Measurements from ENCODE around the gene COL9A3. TPM values are rescaled to one million over a fixed set of nuclear protein-coding genes. Genes with fewer than 3 reads are reported as not detected.

COL9A3 gene
- total RNA-seq, 1 donor from 2014 or later: 8.9 TPM

DNA sequence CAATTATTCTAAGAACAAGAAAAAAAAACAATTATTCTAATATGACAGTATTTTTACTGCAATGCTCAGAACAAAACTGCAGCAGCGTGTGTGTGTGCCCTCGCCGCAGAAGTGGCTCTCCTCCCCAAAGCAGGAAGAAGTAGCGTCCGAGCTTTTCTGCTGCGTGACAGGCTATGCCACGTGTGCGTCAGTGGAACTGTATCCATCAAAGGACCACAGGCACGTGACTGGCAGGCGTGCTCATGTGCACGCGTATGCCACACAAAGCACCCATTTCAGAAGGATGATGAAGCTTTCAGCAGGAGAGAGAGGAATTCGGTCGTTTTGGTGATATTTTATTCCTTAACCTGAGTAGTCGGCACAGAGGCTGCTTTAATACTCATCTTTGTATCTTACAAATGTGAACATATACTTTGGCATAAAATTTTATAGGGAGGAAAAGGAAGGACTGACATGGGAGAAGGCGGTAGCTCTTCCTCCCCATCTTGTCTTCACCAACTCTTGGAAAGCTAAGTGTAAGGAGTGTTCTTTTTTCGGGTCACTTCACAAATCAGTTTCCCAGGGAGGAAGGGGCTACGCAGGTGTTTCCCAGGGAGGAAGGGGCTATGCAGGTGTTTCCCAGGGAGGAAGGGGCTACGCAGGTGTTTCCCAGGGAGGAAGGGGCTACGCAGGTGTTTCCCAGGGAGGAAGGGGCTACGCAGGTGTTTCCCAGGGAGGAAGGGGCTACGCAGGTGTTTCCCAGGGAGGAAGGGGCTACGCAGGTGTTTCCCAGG, 41.4 kb downstream of the COL9A3 start:
- TF ChIP-seq, protein P1, sequence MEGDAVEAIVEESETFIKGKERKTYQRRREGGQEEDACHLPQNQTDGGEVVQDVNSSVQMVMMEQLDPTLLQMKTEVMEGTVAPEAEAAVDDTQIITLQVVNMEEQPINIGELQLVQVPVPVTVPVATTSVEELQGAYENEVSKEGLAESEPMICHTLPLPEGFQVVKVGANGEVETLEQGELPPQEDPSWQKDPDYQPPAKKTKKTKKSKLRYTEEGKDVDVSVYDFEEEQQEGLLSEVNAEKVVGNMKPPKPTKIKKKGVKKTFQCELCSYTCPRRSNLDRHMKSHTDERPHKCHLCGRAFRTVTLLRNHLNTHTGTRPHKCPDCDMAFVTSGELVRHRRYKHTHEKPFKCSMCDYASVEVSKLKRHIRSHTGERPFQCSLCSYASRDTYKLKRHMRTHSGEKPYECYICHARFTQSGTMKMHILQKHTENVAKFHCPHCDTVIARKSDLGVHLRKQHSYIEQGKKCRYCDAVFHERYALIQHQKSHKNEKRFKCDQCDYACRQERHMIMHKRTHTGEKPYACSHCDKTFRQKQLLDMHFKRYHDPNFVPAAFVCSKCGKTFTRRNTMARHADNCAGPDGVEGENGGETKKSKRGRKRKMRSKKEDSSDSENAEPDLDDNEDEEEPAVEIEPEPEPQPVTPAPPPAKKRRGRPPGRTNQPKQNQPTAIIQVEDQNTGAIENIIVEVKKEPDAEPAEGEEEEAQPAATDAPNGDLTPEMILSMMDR (IDR thresholded peaks at IDR 0.05): no peak
- Mint-ChIP-seq H3K4me1 (ENCODE audit: low read depth) (peaks cover 23% of the 10 kb centered on the region), H3K9me3 (ENCODE audit: low read depth) (no peaks in the 10 kb centered on the region), H3K4me3 (ENCODE audit: unreplicated experiment) (no peak overlapping the region), H3K27me3 (ENCODE audit: low read depth) (no peaks in the 10 kb centered on the region), H3K27ac (ENCODE audit: unreplicated experiment) (no peak overlapping the region), H3K36me3 (ENCODE audit: low read depth) (peaks cover 12% of the 10 kb centered on the region)
- peak; percentile 26 for DNase-seq (ENCODE audit: low spot score)

DNA sequence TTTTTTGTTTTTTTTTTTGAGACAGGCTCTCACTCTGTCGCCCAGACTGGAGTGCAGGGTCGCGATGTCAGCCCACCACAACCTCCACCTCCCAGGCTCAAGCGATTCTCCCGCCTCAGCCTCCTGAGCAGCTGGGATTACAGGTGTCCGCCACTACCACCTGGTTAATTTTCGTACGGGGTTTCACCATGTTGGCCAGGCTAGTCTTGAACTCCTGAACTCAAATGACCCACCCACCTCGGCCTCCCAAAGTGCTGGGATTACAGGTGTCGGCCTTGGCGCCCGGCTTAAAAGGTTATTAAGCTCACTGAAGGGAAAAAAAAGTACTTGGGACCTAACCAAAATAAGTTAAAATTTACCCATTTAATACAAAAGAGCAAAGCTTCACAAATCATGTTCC, 42.9 kb downstream of the COL9A3 start:
- Mint-ChIP-seq H3K27ac (ENCODE audit: unreplicated experiment) (no peak overlapping the region), H3K36me3 (ENCODE audit: low read depth) (peaks cover 10% of the 10 kb centered on the region), H3K9me3 (ENCODE audit: low read depth) (no peaks in the 10 kb centered on the region), H3K27me3 (ENCODE audit: low read depth) (no peaks in the 10 kb centered on the region), H3K4me1 (ENCODE audit: low read depth) (peaks cover 23% of the 10 kb centered on the region), H3K4me3 (ENCODE audit: unreplicated experiment) (peak overlapping the region; percentile 73)
- TF ChIP-seq, protein P1 (IDR thresholded peaks at IDR 0.05): no peak
- peak; percentile 32 for DNase-seq (ENCODE audit: low spot score)

GRCh38 chr20:62860391-62860923, 43.6 kb downstream of the COL9A3 start:
- no peaks in the 10 kb centered on the region for H3K27me3 Mint-ChIP-seq (ENCODE audit: low read depth)
- H3K9me3 Mint-ChIP-seq (ENCODE audit: low read depth): no peaks in the 10 kb centered on the region
- H3K27ac Mint-ChIP-seq (ENCODE audit: unreplicated experiment): no peak overlapping the region
- TF ChIP-seq, protein P1 (IDR thresholded peaks at IDR 0.05): peak; percentile 54
- H3K4me3 Mint-ChIP-seq (ENCODE audit: unreplicated experiment): peak overlapping the region; percentile 73
- H3K36me3 Mint-ChIP-seq (ENCODE audit: low read depth): peaks cover 10% of the 10 kb centered on the region
- DNase-seq (ENCODE audit: low spot score): peak; percentile 52
- peaks cover 23% of the 10 kb centered on the region for H3K4me1 Mint-ChIP-seq (ENCODE audit: low read depth)

DNA sequence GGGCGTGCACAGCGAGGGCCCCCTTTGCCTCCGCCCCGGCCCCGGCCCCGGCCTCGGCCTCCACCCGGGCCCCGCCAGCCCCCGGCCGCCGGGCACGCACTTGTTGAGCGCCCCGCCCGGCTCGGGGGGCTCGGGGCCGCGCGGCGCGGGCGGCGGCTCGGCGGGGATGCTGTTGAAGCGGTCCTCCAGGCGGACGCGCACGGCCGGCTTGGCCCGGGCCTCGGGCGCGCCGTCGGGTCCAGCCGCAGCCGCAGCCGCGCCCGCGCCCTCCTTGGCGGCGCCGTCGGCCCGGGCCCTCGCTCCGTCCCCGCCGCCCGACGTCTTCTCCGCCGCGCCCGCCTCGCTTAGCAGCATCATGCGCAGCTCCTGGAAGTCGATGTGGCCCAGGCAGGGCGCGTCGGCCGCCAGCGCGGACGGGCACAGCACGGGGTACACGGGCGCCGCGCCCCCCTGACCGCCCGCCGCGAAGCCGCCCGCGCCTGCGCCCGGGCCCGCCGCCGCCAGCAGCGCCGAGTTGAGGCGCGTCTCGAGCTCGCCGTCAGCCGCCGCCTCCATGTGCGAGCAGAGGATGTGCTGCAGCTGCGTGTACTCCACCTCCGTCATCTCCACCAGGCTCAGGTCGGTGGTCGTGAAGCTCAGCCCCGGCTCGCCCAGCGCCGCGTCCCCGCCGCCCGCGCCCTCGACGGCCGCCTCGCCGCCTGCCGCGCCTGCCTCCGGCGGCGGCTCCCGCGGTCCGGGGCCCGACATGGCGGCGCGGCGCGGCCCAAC, 44.3 kb downstream of the COL9A3 start:
- H3K9me3 Mint-ChIP-seq (ENCODE audit: low read depth): no peaks in the 10 kb centered on the region

More for the DNA sequence above, 44.3 kb downstream of the COL9A3 start:
- Mint-ChIP-seq H3K4me1 (ENCODE audit: low read depth) (peaks cover 23% of the 10 kb centered on the region), H3K27ac (ENCODE audit: unreplicated experiment) (no peak overlapping the region), H3K4me3 (ENCODE audit: unreplicated experiment) (peak overlapping the region; percentile 49), H3K36me3 (ENCODE audit: low read depth) (peaks cover 10% of the 10 kb centered on the region), H3K27me3 (ENCODE audit: low read depth) (no peaks in the 10 kb centered on the region)
- peak; percentile 65 for DNase-seq (ENCODE audit: low spot score)
- TF ChIP-seq, protein P1 (IDR thresholded peaks at IDR 0.05): no peak

Data from chondrocyte (in vitro differentiated cells).